C4-2B (cell line): ENCODE measurements around the gene CUZD1.
"Not testable (repeated sequence)": the region's sequence is repeated elsewhere in the genome, so short reads cannot be mapped to it uniquely, and the experiment has no call there.

Experiments used
- CTCF ChIP-seq: fragments of 450-650 bp; conservative IDR thresholded peaks from 2 replicates; pipeline ENCODE4 v1.5.1; 2017; ENCODE audit warnings: mild to moderate bottlenecking
- ZFX ChIP-seq: fragments of 450-650 bp; IDR thresholded peaks from 2 replicates; pipeline ENCODE4 v1.6.1; 2017

- not testable (repeated sequence) for TF ChIP-seq CTCF, ZFX
Observed at GRCh38 chr10:122871947-122872346, 26.3 kb upstream of the CUZD1 start.
